ENCODE results near the gene OR51G1.
"Not testable (repeated sequence)": the region's sequence is repeated elsewhere in the genome, so short reads cannot be mapped to it uniquely, and the experiment has no call there.

OR51G1 gene, protein sequence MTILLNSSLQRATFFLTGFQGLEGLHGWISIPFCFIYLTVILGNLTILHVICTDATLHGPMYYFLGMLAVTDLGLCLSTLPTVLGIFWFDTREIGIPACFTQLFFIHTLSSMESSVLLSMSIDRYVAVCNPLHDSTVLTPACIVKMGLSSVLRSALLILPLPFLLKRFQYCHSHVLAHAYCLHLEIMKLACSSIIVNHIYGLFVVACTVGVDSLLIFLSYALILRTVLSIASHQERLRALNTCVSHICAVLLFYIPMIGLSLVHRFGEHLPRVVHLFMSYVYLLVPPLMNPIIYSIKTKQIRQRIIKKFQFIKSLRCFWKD

DNA sequence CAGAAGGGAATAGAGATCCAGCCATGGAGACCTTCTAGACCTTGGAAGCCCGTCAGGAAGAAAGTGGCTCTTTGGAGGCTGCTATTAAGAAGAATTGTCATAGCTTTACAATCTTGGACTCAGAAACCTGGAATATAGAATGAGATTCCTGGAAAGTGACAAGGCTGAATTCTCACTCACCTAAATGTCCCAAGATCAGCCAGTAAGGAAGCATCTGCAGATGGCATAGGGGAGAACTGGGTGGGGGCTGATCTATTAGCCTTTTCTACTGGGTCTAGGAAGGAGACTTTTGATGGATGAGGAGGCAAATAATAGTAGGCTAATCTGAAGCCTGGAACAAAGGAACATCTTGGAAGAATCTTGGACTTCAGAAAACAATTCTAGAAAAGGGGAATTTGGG is at the start of gene OR51G1:
TSS of gene OR51G1 (minus strand) at position 101 of the 400 bp plus-strand sequence. CDS start at position 101, 0 bp downstream.
- no peak for DNase-seq

DNA sequence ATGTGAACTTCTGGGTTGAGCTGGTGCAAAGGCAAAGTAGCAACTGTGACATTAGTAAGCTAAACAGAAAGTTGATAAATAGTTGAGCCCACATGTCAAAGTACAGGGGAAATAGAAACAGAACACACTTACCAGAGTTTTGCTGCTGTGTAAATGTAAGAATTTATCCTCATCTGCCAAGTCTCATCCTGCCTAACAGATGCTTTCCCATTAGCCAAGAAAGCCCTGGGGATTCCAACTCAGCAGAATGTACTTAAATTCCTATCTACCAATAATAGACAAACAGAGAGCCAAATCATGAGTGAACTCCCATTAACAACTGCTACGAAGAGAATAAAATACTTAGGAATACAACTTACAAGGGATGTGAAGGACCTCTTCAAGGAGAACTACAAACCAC is 38.7 kb upstream of the OR51G1 start:
- DNase-seq = no peak

GRCh38 chr11:4960877-4961276 is 36.7 kb upstream of the OR51G1 start:
- no peak for DNase-seq

DNA sequence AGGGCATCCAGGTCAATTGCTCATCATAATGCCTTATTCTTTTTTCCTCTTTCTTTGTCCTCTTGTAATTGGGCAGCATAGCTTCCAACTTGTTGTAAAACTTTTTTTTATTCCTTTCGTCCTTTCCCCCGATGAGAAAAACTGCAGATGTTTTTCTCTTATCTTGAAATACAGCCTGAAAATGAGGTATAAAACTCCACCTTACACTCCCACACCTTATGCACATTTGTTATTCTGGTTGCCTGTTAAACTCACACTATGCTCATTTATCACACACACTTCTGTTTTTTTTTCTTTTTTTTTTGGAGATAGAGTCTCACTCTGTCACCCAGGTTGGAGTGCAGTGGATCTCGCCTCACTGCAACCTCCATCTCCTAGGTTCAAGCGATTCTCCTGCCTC is 33.3 kb upstream of the OR51G1 start:
- DNase-seq = no peak

DNA sequence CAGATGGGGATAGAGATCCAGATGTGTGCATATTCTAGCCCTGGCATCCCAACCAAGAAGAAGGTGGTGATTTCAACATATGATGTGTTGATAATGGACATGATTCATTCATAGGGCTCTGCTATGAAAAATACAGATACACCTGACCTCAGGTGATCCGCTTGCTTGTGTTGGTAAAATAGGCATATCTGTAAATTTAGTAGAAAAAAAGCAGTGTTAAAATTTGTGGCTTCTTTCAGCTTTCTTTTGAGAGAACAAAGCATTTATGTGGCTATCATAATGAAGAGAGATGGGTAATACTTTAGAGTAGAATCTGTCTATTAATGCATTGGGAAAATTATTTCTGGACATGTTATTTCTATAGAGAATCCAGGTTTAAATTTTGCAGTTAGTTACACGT is 31.5 kb upstream of the OR51G1 start, which contains the start of gene OR51A2:
TSS of gene OR51A2 (minus strand) at position 101 of the 400 bp plus-strand sequence. CDS start at position 101, 0 bp downstream.
- not testable (repeated sequence) for DNase-seq

DNA sequence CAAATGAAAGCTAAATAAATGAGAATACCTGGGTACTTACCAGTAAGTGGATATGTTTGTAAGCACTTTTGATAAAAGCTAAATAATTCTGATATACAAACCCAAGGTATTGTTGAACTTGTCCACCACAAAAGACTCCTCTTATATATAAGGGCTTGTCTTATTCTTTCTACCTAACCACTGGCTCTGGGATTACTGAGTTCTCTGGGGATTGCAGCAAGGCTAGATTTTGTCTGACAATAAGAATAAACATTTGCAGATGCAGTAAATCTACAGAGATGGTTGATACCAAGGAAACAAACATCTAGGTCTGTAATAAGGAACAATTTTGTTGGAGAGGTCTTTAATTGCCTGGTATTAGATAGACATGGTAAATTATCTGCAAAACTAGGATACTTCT is 23.4 kb upstream of the OR51G1 start, which contains the start of gene OR51A4:
TSS of gene OR51A4 (minus strand) at position 101 of the 400 bp plus-strand sequence. CDS start 505 bp downstream, outside the sequence.
- DNase-seq = no peak

DNA sequence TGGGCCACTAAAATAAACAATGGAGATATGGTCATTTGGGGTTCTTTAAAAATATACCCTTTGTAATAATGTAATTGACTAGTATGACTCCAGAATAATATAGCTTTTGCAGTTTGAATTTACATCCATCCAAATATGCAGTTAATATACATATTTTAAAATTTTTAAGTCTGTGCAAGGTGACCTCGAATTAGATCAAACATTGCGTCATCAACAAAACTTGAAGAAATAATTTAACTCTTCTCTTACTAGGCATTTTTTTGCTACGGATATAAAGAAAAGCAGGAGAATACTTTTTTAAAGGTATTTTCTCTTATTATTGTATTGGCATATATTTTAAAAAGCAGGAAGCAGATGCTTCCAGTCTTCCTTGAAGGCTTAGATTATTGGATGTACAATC is 12.6 kb upstream of the OR51G1 start:
- DNase-seq = no peak

- DNase-seq = no peak
Observed at GRCh38 chr11:4932751-4933150, 8.6 kb upstream of the OR51G1 start.

- no peak for DNase-seq
Observed at GRCh38 chr11:4926608-4927007, 2.5 kb upstream of the OR51G1 start.

DNA sequence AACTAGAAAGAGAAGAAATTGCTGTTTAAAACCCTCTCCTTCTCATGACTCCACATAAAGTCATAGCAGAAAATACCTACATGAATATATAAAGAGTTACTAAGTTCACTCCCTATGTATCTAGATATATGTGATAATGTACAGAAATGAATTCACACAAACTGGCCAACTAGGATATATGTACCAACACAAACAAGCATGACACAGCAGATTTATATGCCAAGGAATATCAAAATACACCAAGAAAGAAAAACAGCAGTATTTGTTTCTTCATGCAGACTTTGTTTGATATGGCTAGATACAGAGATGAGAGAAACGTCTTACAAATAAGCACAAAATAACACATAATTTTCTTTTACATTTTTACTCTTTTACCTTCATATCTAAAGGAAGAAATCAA is 1.8 kb downstream of the OR51G1 start:
- no peak for DNase-seq

GRCh38 chr11:4921796-4922195 is 2.3 kb downstream of the OR51G1 start:
- DNase-seq = no peak

DNA sequence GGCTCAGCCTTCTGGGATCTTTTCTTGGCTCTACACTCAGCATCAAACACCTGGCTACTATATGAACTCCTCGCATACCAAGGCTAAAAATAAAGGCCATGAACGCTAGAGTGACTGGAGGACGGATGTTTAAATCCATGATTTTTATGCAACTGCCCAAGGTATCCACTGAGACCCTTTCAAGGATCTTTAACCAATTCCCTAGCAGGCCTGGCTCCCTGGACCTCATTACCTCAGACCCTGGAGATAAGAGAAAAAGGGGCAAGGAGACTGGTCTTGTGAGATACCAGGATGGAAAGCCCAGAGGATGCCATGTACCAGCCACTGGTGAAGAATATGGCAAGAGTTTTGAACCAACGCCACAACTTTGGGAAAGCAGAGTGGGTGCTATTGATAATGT is 4.9 kb downstream of the OR51G1 start, which contains the start of gene OR51G2:
TSS of gene OR51G2 (minus strand) at position 101 of the 400 bp plus-strand sequence. CDS start 3,687 bp downstream, outside the sequence.
- no peak for DNase-seq

- DNase-seq = no peak
Observed at GRCh38 chr11:4916581-4916980, 7.6 kb downstream of the OR51G1 start.

- no peak for DNase-seq
Observed at GRCh38 chr11:4903484-4903883, 20.7 kb downstream of the OR51G1 start, which contains the start of gene OR51A7. OR51A7 (plus strand) TSS chr11:4903783; CDS start chr11:4907370, 3,587 bp downstream.

DNA sequence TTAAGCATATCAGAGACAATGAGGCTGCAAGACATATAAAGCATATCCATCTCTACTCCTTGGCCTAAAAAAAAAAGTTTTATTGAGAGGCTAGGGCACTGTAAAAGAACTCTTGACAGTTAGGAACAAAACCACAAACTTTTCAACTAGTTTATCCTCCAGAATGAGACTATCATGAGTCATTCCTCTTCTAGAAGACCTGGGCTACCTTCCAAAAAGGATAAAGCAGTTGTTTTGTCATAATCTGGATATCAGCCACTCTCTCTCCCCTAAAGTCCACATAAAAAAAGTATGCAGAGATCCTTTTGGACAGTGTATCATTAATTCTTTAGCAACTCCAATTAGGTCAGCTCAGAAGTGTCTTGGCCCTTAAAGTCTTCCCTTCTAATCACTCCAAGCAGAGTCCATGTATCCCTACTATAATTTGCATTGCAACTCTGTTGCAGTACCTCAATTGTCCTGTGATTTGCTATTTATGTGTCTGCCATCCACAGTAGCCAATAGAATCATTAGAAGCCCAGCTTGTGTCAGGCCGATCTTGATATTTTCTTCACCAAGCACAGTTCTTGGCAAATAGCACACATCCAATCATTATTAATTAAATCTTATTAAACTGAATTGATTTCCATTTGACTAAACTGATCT is 32.0 kb downstream of the OR51G1 start:
- no peak for DNase-seq

DNA sequence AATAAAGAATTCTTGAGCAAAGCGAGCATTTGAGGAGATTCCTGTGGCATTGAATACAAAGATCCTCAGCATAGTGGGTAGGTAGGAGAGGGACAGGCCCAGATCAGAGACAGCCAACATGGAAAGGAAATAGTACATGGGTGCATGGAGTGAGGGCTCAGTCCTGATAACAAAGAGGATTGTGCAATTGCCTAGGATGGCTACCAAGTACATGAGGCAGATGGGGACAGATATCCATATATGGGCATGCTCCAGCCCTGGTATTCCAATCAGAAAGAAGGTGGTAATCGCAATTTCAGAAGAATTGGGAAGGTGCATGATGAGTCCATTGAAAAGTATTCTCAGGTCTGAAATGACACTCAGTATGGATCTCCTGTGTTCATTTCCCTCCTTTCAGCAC is 33.9 kb downstream of the OR51G1 start:
- no peak for DNase-seq

DNA sequence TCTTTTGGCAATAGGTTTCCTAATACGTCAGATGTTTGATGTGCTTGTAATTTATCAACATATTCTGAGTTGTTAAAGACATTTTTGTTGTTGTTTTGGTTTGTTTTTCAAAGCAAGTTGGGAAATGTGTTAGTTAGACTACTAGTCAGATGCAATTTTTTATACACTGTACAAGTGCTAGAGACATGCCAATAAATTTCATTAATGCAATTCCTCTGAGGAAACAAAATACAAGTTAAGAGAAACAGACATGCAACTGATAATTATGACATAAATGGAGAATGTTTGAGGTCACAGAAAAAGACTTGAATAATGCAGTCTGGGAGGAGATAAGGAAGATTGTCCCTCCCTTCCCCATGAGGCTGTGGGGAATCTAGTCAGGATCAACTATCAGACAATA is 36.5 kb downstream of the OR51G1 start:
- no peak for DNase-seq

GRCh38 chr11:4886186-4886585 is 38.0 kb downstream of the OR51G1 start:
- DNase-seq = no peak

DNA sequence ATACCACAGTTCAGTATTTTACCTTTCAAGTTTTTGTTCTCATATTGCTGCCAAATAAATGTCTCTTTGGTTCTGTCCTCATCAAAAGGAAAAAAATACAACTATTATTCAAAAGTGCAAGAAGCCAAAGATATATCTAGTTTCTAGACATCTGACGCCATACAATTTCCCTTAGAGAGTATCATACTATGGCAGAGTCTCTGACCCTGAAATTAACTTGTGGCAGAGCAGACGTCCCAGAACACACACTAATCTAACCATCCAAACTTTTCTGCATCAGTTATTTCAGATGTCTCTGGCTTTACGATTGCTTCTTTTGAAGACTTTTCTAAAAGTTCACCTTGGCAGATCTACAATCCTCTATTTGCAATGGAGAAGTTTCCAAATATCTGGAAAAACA is 39.8 kb downstream of the OR51G1 start:
- no peak for DNase-seq

GRCh38 chr11:4882543-4882942 is 41.6 kb downstream of the OR51G1 start:
- no peak for DNase-seq

- DNase-seq = no peak
Observed at GRCh38 chr11:4881860-4882500, 42.2 kb downstream of the OR51G1 start, which contains the start of gene OR51T1. OR51T1 (plus strand) TSS chr11:4881900; CDS start chr11:4881900, 0 bp downstream.

GRCh38 chr11:4881188-4881587 is 43.0 kb downstream of the OR51G1 start:
- no peak for DNase-seq

Data from RPMI8226 (cell line).